ENCODE results near the gene ZNF684. TPM values are rescaled to one million over a fixed set of nuclear protein-coding genes. Genes with fewer than 3 reads are reported as not detected.

Gene ZNF684
- total and polyA plus RNA-seq, 9 of the 15 experiments (the other 6 are each of a cell fraction or from before 2014, with no cell fraction given): 4.8 to 8.8 (median 5.5) TPM

DNA sequence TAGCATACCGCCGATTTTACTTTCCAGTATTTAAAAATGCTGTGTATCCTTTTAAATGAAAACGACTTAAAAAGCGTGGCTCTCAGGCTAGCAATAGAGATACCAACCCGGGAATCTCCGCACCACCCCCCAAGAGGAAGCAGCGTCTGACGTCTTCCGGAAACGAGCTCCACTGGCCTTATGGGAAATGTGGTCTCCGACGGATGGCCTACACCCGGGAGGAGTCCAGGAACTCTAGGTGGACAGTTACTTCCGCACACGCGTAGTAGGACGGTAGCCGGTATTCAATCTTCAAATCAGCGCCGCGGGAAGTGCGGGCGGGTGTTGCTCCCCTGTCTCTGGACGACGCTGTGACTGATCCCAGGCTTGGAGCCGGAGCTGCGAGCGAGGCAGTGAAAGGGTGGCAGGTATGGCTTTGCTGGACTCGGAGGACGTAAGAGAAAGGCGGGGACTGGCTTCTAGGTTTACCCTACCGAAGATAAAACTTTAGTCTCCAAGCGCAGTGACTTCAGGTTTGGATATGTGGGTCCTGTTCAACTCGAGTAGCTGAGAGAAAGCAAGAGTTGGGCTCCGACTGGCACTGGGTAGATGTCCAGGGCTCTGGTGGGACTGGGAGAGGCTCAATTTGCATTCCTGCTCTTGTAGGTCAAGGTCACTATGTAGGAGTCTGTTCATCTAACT is at the start of gene ZNF684 (continued):
- no peak for TF ChIP-seq U2AF2 (optimal IDR thresholded peaks at IDR 0.05; ENCODE audit: low read depth, low read length)
- TF ChIP-seq, protein P1, sequence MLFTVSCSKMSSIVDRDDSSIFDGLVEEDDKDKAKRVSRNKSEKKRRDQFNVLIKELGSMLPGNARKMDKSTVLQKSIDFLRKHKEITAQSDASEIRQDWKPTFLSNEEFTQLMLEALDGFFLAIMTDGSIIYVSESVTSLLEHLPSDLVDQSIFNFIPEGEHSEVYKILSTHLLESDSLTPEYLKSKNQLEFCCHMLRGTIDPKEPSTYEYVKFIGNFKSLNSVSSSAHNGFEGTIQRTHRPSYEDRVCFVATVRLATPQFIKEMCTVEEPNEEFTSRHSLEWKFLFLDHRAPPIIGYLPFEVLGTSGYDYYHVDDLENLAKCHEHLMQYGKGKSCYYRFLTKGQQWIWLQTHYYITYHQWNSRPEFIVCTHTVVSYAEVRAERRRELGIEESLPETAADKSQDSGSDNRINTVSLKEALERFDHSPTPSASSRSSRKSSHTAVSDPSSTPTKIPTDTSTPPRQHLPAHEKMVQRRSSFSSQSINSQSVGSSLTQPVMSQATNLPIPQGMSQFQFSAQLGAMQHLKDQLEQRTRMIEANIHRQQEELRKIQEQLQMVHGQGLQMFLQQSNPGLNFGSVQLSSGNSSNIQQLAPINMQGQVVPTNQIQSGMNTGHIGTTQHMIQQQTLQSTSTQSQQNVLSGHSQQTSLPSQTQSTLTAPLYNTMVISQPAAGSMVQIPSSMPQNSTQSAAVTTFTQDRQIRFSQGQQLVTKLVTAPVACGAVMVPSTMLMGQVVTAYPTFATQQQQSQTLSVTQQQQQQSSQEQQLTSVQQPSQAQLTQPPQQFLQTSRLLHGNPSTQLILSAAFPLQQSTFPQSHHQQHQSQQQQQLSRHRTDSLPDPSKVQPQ (CRISPR knock-in tag; IDR thresholded peaks at IDR 0.05; ENCODE audit: borderline replicate concordance): no peak
- TF ChIP-seq, protein P2, sequence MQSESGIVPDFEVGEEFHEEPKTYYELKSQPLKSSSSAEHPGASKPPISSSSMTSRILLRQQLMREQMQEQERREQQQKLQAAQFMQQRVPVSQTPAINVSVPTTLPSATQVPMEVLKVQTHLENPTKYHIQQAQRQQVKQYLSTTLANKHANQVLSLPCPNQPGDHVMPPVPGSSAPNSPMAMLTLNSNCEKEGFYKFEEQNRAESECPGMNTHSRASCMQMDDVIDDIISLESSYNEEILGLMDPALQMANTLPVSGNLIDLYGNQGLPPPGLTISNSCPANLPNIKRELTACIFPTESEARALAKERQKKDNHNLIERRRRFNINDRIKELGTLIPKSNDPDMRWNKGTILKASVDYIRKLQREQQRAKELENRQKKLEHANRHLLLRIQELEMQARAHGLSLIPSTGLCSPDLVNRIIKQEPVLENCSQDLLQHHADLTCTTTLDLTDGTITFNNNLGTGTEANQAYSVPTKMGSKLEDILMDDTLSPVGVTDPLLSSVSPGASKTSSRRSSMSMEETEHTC (IDR thresholded peaks at IDR 0.05): 0 out of 2 replicates have a peak, but pooled peaks have one; percentile 19
- TF ChIP-seq, protein P3, sequence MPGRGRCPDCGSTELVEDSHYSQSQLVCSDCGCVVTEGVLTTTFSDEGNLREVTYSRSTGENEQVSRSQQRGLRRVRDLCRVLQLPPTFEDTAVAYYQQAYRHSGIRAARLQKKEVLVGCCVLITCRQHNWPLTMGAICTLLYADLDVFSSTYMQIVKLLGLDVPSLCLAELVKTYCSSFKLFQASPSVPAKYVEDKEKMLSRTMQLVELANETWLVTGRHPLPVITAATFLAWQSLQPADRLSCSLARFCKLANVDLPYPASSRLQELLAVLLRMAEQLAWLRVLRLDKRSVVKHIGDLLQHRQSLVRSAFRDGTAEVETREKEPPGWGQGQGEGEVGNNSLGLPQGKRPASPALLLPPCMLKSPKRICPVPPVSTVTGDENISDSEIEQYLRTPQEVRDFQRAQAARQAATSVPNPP (IDR thresholded peaks at IDR 0.05; ENCODE audit: borderline replicate concordance, insufficient read depth, insufficient read length): no peak
- TF ChIP-seq ZNF282 (CRISPR knock-in tag; IDR thresholded peaks at IDR 0.05): no peak
- no peak for TF ChIP-seq XRCC3 (IDR thresholded peaks at IDR 0.05)
- no peak for TF ChIP-seq ZBTB7A (IDR thresholded peaks at IDR 0.05; ENCODE audit: borderline replicate concordance, control insufficient read depth, low read depth, low read length)
- TF ChIP-seq SPI1 (IDR thresholded peaks at IDR 0.05; ENCODE audit: borderline replicate concordance, low read depth, low read length): peak; percentile 86
- TF ChIP-seq GABPB1 (CRISPR knock-in tag; IDR thresholded peaks at IDR 0.05): peak; percentile 95
- TF ChIP-seq, protein P4, sequence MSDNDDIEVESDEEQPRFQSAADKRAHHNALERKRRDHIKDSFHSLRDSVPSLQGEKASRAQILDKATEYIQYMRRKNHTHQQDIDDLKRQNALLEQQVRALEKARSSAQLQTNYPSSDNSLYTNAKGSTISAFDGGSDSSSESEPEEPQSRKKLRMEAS (CRISPR knock-in tag; IDR thresholded peaks at IDR 0.05): peak; percentile 78
- TF ChIP-seq, protein P5, sequence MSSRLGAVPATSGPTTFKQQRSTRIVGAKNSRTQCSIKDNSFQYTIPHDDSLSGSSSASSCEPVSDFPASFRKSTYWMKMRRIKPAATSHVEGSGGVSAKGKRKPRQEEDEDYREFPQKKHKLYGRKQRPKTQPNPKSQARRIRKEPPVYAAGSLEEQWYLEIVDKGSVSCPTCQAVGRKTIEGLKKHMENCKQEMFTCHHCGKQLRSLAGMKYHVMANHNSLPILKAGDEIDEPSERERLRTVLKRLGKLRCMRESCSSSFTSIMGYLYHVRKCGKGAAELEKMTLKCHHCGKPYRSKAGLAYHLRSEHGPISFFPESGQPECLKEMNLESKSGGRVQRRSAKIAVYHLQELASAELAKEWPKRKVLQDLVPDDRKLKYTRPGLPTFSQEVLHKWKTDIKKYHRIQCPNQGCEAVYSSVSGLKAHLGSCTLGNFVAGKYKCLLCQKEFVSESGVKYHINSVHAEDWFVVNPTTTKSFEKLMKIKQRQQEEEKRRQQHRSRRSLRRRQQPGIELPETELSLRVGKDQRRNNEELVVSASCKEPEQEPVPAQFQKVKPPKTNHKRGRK (tag; IDR thresholded peaks at IDR 0.05): no peak
- peak; percentile 62 for TF ChIP-seq C11orf30 (IDR thresholded peaks at IDR 0.05; ENCODE audit: low read depth)
- TF ChIP-seq ZNF212 (CRISPR knock-in tag; IDR thresholded peaks at IDR 0.05): 0 out of 2 replicates have a peak, but pooled peaks have one; percentile 66
- TF ChIP-seq BDP1 (IDR thresholded peaks at IDR 0.05; ENCODE audit: insufficient read depth, insufficient read length): no peak
- TF ChIP-seq RFX5 (IDR thresholded peaks at IDR 0.05; ENCODE audit: low read depth, low read length): no peak
- no peak for TF ChIP-seq POLR3A (IDR thresholded peaks at IDR 0.05; ENCODE audit: borderline replicate concordance, extremely low read depth, insufficient read depth, insufficient read length)
- TF ChIP-seq DACH1 (IDR thresholded peaks at IDR 0.05; ENCODE audit: partially characterized antibody): no peak
- no peak for TF ChIP-seq HDAC6 (IDR thresholded peaks at IDR 0.05; ENCODE audit: low read depth, low read length)
- TF ChIP-seq CBX3 (IDR thresholded peaks at IDR 0.05; ENCODE audit: borderline replicate concordance in 1 of 2, low read length in 2 of 2): peak in 1 of 2 experiments; percentile 56; a peak in 1 of 3 replicates
- TF ChIP-seq MEF2A (IDR thresholded peaks at IDR 0.05; ENCODE audit: control insufficient read depth, low read depth, low read length): no peak

All from K562 (cell line).